ENCODE measurements around the gene NLRC5.

Gene NLRC5, protein sequence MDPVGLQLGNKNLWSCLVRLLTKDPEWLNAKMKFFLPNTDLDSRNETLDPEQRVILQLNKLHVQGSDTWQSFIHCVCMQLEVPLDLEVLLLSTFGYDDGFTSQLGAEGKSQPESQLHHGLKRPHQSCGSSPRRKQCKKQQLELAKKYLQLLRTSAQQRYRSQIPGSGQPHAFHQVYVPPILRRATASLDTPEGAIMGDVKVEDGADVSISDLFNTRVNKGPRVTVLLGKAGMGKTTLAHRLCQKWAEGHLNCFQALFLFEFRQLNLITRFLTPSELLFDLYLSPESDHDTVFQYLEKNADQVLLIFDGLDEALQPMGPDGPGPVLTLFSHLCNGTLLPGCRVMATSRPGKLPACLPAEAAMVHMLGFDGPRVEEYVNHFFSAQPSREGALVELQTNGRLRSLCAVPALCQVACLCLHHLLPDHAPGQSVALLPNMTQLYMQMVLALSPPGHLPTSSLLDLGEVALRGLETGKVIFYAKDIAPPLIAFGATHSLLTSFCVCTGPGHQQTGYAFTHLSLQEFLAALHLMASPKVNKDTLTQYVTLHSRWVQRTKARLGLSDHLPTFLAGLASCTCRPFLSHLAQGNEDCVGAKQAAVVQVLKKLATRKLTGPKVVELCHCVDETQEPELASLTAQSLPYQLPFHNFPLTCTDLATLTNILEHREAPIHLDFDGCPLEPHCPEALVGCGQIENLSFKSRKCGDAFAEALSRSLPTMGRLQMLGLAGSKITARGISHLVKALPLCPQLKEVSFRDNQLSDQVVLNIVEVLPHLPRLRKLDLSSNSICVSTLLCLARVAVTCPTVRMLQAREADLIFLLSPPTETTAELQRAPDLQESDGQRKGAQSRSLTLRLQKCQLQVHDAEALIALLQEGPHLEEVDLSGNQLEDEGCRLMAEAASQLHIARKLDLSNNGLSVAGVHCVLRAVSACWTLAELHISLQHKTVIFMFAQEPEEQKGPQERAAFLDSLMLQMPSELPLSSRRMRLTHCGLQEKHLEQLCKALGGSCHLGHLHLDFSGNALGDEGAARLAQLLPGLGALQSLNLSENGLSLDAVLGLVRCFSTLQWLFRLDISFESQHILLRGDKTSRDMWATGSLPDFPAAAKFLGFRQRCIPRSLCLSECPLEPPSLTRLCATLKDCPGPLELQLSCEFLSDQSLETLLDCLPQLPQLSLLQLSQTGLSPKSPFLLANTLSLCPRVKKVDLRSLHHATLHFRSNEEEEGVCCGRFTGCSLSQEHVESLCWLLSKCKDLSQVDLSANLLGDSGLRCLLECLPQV (N-terminal part only)

DNA sequence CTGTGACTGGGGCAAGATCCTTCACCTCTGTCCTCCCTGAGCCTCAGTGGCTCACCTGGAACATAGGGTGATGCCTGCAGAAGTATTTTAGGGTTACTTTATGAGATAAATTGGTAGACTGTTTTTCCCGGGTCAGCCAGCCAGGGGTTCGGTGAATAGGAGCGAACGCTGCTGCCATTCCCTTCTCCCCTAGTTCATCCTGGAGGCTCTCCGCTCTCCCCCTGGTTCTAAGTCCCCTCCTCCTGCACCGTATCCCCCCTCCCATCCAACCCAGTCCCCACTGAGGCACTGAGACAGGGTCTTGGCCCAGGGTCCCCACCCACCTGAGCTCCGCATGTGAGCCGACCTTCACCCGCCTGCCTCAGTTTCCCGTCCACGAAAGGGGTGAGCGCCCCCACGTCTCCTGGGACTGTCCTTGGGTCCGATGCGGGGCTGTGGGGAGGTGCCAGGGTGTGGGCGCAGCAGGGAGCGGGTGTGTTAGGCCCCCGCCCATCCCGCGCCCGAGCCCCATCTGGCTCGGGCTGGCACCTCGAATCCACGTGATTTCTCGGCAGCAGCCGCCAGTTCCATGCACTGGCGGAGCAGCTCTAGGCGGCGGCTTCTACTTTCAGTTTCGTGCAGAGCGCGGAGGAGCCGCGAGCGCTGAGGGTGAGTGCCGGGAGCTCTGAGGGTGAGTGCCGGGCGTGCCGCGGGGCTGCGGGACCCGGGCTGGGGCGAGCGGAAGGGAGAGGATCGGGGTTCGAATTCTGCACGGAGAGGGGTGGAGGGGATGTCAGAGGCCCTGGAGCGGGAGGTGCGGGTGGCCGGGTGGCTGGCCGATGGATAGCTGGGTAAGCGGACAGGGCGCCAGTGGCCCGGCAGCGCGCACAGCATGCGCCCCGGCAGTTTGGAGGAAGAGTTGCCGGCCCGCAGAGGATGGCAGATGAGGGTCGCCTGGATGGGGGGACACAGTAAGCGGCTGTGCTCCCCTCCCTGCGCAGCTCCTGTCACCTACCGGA, at the start of gene NLRC5:
Gene NLRC5 (plus strand): TSS at position 610 of the 998 bp plus-strand sequence. CDS start 31,156 bp downstream, outside the sequence.
- peak; percentile 67 to 97 (median 80) for DNase-seq
- intact Hi-C loops (cut with DNase I): no loop called here

DNA sequence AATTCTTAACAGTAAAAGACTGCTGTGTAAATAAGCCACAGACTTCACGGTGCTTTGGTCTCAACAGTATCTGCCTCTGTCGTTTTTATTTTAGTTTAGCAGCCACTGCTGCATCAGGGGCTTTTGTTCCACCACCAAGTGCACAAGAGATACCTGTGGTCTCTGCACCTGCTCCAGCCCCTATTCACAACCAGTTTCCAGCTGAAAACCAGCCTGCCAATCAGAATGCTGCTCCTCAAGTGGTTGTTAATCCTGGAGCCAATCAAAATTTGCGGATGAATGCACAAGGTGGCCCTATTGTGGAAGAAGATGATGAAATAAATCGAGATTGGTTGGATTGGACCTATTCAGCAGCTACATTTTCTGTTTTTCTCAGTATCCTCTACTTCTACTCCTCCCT, 49.6 kb upstream of the NLRC5 start:
- intact Hi-C loops (cut with DNase I): no loop called here
- peak in 1 of 10 donors; percentile 16 for DNase-seq

DNA sequence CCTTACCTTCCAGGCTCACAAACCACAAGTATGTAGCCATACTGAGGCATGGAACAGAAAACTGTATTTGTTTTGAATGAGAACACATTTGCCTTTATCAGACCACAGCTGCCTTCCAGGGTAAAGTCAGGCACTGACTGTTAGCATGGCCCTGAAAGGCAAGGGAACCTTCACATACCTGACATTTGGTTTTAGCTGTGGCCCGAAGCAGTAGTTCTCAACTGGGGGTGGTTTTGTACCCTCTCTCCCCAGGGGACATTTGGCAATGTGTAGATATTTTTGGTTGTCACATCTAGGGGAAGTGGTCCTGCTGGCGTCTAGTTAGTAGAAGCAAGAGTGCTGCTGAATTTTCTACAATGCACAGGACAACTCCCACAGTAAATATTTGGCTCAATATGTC, 48.3 kb upstream of the NLRC5 start:
- DNase-seq: no peak
- intact Hi-C loops (cut with DNase I): no loop called here

DNA sequence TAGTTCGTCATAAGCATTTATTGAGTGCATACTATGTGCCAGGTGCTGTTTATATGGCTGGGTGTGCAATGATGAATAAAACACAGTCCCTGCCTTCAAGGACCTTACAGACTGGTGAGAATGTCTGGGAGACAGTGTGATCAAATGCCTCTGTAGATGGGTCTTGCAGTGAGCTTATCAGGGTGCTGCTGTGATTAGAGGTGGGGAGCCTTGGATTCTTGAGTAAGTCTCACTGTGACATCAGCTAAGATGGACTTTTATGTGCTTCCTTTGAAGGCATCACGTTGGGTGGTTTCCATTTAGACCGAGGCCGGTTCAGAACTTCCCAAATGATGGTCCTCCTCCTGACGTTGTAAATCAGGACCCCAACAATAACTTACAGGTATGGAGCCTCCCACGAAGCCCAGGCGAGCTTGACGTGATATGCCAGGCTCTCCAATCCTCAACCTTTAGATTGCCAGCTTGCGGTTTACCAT, 47.5 kb upstream of the NLRC5 start:
- intact Hi-C loops (cut with DNase I): no loop called here
- DNase-seq: peak in 1 of 10 donors; percentile 25

DNA sequence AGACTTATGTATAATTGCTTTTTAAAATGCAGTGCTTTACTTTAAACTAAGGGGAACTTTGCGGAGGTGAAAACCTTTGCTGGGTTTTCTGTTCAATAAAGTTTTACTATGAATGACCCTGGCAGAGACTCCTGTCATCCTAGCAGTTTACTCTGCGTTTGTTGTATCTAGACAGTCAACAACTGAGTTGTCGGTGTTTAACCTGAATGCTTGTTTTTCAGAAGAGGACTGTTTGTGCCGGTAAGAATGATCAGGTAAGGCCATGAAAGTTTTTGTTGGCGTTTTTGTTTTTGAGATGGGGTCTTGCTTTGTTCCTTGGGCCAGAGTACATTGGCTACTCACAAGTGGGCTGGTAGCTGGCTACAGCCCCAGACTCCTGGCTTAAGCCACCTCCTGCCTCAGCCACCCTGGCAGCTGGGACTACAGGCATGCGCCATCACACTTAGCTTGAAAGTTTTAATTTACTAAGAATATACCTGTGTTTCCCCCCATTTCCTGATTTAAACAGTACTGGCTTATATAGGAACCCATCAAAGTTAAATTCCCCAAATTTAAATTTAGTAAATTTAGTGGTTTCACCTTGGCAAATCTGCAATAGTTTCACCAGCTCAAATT, 45.5 kb upstream of the NLRC5 start:
- DNase-seq: no peak
- intact Hi-C loops (cut with DNase I): no loop called here

DNA sequence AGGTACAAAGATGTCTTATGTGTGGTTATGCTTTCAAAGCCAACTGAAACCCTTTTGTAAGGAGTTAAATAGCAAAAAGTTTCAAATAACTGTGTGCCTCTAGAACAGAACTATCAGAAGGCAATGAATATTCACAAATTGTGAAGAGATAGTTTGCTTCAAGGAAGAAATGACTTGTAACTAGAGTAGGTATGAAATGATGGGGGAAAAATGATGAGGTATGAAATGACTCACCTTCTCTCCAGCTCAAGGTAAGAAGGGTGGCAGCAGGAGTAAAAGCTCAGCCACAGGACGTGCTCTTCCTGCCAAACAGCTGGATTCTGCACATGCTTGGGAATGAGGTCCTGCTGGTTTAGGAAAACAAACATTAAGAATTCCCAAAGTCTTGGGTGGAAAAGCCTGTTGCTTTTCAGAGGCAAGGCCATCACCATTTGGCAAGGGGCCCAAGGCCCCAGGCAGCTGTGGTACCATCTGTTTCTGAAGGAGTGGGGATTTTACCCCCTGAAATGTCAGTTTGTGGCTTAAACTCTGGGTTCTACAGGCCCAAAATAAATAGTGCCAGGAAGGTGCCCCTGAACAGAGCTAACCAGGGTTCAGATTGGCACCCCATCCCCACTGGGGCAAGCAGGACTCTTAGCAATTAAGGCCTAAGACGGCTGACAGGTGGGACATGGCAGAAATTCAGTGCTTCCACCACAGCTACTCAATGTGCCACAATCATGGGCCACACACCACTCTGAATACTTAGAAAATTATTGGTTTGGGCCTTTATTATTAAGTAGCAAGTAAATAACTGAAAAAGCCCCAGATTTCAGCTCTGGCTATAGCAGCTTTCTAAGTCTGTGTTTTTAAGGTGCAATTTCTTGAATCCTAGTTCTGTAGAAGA, 44.2 kb upstream of the NLRC5 start:
- DNase-seq: no peak
- intact Hi-C loops (cut with DNase I): no loop called here

DNA sequence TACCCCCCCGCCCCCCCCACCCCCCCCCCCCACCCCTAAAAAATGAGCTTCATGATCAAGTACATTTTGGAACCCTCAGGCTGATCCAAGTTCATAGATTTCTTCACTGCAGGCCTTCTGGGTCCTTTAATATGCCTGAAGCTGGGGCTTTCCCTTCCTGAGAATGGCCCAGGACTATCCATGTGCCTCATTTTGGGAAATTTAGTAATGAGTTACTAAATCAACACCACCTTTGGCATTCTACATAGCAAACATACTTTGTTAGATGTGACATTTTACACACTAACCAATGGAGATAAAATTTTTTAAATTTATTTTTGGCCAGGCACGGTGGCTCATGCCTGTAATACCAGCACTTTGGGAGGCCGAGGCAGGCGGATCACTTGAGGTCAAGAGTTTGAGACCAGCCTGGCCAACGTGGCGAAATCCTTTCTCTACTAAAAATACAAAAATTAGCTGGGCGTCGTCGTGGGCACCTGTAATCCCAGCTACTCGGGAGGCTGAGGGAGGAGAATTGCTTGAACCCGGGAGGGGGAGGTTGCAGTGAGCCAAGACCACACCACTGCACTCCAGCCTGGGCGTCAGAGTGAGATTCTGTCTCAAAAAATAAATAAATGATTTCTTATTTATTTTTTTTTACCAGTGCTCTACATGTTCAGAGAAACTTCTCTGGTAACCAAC, 43.4 kb upstream of the NLRC5 start:
- intact Hi-C loops (cut with DNase I): no loop called here
- DNase-seq: no peak

DNA sequence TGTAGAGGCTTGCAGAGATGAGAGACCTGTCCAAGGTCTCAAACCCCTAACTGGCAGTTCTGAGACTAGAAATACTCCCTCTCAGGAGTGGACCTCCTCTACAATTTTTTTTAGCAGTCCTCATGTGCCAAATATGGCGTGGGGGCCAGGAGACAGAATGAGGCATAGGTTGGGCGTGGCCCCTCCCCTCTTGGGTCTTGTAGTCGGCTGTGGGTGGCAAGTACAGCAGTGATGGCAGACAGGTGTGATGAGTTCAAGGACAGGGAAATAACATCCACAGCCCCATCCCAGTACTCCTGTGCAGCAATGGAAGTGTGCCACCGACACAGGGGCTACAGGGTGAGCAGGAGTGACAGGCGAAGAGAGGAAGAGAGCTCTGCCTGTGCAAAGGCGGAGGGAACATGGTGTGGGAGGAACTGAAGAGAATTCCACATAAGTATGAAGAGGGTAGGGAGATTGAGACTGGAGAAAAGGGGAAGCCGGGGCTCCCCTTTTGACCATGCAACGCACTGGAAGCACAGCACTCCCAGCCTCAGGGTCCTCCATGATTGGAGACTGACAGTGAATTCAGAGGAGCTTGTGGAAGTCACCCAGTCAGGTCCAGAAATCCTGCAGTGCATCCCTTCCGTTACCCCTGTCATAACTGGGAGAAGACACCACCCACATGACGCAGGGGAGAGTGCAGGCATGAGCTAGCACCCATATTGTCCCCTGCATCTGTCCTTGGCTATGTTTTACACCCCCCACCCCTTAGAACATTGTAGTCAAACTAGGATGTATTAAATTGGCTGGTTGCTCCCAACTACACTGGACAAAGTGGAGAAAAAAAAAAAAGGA, 42.4 kb upstream of the NLRC5 start:
- DNase-seq: no peak
- intact Hi-C loops (cut with DNase I): no loop called here

DNA sequence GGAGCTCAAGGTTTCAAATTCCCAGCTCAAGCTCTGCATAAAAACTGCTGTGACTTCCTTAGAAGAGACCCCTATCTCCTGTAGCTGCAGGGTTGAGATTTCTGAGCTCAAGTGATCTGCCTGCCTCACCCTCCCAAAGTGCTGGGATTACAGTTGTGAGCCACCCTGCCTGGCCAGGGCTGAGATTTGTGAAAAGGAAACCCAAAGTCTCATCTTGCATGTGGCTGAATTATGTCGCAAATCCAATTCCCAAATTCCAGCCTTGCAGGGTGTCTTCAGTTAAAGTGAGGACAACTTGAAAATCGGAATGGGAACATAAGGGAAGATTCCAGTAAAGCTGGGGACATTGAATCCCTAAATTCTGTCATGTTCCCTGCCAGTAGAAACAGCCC, 41.8 kb upstream of the NLRC5 start:
- no peak for DNase-seq
- intact Hi-C loops (cut with DNase I): no loop called here

DNA sequence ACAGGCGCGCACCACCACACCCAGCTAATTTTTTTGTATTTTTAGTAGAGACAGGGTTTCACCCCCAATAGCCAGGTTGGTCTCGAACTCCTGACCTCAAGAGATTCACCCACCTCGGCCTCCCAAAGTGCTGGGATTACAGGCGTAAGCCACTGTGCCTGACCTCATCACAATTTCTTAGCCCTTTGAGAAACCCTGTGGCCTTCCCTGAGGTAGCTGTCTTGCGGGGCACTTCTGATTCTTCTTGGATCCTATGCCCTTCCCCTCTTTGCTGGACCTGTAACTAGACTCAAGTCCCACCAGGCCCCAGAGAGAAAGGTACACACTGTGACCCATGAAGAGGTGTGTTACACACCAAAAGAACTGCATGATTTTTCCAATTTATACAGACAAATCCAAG, 41.1 kb upstream of the NLRC5 start:
- intact Hi-C loops (cut with DNase I): no loop called here
- DNase-seq: no peak

DNA sequence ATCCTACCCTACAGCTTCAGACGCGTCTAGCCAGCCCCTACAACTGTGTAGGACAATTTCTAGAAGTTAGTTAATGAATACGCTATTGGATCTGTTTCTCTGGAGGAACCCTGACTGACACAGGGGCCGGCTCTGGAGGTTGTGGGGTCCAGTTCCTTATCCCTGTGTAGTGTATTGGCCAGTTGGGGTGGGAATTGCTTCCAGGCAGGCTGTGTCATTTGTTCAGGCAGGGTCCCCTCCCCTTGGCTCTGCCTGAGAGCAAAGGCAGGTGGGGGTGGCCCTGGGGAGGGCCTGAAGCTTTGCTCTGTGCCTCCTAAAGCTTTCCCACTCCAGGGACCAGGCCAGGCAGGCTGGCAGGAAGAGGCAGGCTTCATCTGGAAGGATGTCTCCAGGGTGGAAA, 39.3 kb upstream of the NLRC5 start:
- intact Hi-C loops (cut with DNase I): loop anchor here (5.0 kb wide), 1 partner anchor 83 kb away; the partner anchor contains the start of gene SLC12A3
- peak in 1 of 10 donors; percentile 42 for DNase-seq

DNA sequence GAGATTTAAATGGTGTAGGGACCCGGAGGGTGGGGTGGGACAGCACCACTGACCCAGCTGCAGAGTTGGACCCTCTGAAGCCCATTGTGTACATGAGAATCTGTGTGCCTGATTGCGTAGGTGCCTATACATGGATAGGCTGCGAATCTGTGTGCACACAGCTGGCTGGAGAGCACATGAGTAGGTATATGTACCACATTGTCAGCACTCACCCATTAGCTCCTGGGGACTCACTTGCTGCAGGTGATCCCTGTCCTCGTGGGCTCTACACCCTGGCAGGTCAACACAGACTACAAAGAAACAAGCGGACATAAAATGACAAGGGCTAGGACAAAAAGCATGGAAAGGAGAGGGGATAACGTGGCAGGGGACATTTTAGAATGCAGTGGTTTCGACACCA, 38.9 kb upstream of the NLRC5 start:
- DNase-seq: peak in 1 of 10 donors; percentile 9
- intact Hi-C loops (cut with DNase I): loop anchor here (5.0 kb wide), 1 partner anchor 83 kb away; the partner anchor contains the start of gene SLC12A3

DNA sequence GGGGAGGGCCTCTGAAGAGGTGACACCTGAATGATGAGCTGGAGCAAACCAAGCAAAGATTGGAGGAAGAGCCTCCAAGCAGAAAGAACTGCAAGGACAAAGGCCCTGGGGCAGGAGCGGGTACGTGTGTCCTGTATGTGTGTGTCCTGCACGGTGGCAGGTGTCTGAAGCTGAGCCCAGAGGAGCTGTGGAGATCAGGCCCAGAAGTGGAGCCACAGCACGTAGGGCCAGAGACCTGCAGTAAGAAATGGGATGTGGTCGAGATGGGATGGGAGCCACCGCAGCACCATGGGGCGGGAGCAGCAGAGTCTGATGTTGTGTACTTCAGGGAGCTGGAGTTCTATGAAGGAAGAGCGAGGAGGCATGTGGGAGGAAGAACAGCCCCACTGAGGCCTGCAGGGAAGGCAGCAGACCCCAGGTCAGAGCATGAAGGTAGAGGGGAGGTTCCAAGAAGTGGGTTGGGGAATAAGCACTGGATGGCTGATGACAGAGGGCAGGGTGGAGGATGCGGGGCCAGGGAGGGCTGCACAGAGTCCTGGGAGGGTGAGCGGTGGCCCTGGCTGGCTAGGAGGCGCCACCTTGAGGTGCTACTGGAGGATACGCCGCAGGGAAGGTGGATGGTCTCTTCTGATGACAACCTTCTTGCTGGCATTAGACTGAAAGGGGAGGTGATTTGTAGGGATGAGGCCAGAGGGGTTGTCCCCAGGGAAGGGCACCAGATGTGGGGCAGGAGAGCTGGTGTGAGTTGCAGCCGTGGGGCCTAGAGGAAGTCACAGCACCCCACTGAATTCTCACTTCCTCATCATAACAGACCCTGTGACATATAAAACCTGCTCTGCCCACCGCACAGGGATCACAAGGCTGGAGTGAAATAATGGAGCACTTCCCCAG, 38.2 kb upstream of the NLRC5 start:
- DNase-seq: peak in 2 of 10 donors; percentile 29 to 75
- intact Hi-C loops (cut with DNase I): loop anchor here (5.0 kb wide), 1 partner anchor 84 kb away; the partner anchor contains the start of gene SLC12A3

DNA sequence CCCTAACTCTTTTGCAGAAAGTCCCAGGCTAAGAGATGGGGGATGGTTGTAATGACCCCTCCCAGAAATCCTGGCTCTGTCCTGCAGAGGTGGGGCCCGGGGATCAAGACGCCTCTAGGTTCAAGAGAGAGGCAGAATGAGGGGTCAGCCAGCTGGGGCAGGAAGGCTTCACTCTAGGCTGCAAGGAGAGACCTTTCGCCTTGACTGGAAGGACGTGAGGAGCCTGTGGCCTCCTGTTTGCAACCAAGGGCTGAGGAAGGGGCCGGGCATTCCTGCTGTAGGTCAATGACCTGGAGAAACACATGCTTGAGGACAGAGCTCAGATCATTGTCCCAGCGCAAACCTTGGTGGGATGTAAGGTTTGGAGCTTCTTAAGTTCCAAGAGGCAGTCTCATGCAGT, 36.4 kb upstream of the NLRC5 start:
- no peak for DNase-seq
- intact Hi-C loops (cut with DNase I): loop anchor here (5.0 kb wide), 1 partner anchor 86 kb away; the partner anchor contains the start of gene SLC12A3

DNA sequence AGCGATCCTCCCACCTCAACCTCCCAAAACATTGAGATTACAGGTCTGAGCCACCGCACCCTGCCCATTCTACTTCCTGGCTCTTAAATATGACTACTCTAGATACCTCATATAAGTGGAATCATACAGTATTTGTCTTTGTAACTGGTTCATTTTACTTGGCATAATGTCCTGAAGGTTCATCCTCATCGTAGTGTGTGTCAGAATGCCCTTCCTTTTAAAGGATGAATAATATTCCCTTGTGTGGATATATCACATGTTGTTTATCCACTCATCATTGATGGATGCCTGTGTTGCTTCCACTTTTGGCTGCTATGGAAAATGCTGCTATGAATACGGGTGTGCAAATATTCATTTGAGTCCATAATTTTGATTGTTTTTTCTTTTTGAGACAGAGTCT, 33.3 kb upstream of the NLRC5 start:
- intact Hi-C loops (cut with DNase I): no loop called here
- DNase-seq: peak in 1 of 10 donors; percentile 2
